Caki2 (cell line): ENCODE measurements around the gene HMX1. TPM values are rescaled to one million over a fixed set of nuclear protein-coding genes. Genes with fewer than 3 reads are reported as not detected.

Experiments
- DNase-seq: peaks from one replicate; pipeline ENCODE4 v3.0.0-alpha.2; 2015; ENCODE audit warnings: low read depth
- in situ Hi-C: cut with HindIII; loops from 2 replicates; pipeline ENCODE4 v1.10.0; 2016; ENCODE audit warnings: low sequenced_read_pairs, low pct_unique_long_range_greater_than_20kb, mixed read lengths
- total RNA-seq: library from RNA; depleted of rRNA; stranded (reverse); fragments of >200 nt; shearing (Covaris generic); gene quantifications from 2 replicates; pipeline ENCODE4 v1.2.3, GENCODE V29; 2014; ENCODE audit warnings: low replicate concordance

Gene HMX1
- total RNA-seq, 1 experiment from 2014 or later = not detected

DNA sequence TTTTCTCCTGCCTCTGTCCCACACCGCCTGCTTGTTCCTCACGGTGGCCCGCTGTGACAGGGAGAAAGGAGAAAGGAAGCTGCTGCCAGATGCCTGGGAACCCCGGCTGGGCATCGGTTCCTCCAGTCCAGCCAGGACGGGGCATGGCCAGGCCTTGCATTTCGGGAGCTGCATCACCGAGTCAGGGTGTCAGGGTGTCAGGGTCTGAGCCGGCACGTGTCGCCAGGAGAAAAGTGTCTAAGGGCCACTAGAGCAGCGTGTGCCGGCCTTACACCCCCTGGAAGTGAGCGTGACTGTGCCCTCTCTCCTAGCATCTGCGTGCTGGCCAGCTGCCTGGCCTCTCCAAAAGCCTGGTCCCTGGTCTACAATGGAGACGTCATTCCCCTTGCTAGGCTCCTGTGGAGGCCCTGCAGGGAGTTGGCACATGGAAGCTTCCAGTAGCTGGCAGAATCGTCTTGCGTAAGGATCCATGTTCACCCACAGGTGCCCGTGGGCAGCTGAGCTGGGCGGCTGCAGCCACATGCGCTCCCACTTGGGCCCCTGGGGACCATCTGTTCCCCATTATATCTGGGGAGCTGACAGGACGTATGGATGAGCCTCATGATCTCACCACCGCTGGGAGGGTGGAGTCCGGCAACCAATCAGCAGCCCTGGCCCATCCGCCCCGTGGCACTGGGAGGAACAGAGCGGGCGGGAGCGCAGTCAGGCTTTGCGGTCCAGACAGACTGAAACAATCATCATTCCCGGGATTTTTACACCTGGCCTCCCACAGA is 39.9 kb upstream of the HMX1 start:
- no peak for DNase-seq
- in situ Hi-C loops = no loop called here

DNA sequence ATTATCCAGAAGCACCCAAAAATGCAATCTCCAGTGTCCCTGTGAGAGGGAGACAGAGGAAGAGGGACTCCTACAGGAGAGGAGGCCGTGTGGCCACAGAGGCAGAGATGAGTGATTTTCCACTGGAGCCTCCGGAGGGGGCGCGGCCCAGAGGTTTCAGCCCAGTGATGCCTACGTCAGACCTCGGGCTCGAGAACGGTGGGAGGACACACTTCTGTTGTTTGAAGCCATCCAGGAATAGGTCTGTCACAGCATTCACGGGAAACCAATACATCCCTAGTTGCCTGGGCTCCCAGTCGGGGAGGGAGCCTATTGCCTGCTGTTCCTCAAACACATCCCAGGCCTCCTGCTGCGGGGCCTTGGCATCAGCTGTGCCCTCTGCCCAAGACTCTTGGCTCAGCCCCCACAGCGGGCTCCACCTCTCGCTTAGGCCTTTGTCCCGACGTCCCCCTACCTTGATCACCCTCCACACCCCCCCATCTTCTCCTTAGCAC is 39.2 kb upstream of the HMX1 start:
- DNase-seq = no peak
- in situ Hi-C loops = no loop called here

- in situ Hi-C loops = no loop called here
- no peak for DNase-seq
Measured at GRCh38 chr4:8910100-8910821, 38.6 kb upstream of the HMX1 start.

DNA sequence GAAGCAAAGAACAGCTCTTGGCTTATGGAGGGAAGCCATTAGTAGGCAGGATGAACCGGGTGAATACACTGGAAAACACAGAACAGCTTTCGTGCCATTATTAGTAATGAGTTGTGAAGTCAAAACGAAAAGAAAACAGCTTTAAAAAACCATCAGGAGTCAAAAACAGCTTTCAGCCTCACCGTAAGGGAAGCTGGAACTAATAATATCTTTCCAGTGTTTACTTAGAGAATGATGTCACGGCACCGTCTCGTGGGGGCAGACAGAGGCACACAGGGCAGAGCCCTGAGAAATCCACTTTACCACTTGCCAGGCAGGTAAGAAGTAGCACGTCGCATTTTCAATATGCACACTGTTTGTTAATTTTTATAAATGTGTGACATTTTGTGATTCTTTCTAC is 37.9 kb upstream of the HMX1 start:
- in situ Hi-C loops = no loop called here
- DNase-seq = peak; percentile 9

DNA sequence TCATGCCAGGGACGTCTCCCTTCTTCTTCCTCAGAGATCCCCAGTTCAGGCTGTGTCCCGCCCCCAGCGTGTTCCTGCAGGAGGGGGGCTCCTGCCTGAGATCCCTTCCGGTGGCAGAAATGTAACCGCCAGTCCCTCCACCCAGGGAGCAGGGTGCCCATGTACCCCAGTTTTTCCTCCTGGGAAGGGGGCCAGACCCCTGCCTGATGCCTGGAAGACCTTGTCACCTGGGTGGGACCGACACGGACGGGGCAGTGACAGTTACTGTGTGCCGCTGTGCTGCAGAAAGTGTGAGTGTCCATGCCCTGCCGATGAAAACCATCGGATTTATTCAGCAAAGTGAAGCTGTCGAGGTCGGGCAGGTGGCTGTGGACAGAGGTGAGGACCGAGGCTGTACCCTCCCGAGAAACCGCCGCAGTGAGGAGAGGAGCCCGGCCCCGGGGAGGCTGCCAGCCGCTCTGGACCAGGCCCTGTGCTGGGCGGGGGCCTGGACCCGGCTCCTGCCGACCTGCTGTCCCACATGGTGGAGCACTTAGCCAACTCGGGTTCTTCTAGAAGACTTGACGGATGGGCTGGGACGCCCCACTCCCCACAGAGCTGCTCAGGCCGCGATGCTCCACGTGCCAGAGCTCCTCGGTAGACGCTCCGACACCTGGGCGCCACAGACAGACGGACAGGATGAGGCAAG is 36.7 kb upstream of the HMX1 start:
- in situ Hi-C loops = no loop called here
- no peak for DNase-seq

DNA sequence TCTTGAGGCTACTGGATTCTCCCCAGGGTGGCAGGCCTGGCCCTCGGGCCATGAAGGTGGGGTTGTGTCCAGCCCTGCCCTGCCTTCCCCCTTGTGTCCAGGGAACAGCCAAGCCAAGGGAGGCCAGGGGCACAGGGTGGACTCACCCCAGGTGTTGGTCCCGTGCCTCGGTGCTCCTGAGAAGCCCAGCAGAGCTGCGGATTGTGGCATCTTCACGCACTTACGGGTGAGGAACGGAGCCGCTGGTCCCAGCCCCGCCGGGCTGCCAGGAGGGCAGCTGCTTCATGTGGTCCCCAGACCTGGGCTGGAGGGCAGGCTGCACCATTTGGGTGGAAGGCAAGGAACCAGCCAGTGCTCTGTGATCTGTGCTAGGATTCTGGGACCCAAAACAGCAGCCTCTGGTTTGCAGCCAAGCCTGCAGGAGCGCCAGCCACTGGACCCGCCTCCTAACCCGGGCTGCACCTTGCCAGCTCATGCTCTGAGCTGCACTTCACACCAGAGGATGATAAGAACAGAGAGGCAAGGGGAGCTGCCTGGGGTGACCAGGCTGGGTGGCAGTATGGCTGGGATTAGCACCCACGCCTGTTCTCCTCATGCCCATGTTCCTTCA is 36.1 kb upstream of the HMX1 start:
- in situ Hi-C loops = no loop called here
- DNase-seq = no peak

- in situ Hi-C loops = no loop called here
- DNase-seq = no peak
Measured at GRCh38 chr4:8906991-8907595, 35.5 kb upstream of the HMX1 start.

DNA sequence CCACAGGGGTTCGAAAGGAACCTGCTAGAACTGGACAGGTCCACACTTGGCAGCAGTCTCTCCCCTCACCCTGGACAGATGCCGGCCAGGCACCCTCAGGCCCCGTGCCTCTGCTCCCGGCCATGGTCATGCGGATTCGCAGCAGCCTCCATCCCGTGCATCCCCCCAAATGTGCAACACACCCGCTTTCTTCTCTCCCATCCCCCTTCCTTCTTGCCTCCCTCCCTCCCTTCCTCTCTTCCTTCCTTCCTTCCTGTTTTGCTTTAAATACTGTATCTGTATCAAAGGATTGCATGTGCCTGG is 35.0 kb upstream of the HMX1 start:
- in situ Hi-C loops = no loop called here
- no peak for DNase-seq

GRCh38 chr4:8905773-8906667 is 34.4 kb upstream of the HMX1 start:
- in situ Hi-C loops = no loop called here
- no peak for DNase-seq

GRCh38 chr4:8905226-8905772 is 33.7 kb upstream of the HMX1 start:
- in situ Hi-C loops = no loop called here
- DNase-seq = no peak

DNA sequence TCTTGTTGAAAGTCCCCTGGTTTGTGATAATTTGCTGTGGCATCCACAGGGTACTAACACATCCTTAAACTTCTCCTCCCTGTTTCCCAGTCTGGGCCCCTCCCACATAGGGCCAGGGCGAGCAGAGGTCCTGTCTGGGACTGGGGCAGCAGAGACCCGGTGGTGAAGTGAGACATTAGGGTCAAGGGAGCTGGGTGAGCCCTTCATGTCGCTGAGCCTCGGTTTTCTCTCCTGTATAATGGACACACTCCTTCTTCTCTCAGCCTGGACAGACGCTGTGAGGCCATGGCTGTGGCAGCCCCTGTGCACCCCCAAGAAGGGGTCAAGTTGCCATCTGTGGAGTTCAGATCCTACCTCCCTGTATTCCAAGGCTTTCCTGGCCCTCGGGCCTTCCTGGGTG is 33.0 kb upstream of the HMX1 start:
- in situ Hi-C loops = no loop called here
- DNase-seq = no peak

DNA sequence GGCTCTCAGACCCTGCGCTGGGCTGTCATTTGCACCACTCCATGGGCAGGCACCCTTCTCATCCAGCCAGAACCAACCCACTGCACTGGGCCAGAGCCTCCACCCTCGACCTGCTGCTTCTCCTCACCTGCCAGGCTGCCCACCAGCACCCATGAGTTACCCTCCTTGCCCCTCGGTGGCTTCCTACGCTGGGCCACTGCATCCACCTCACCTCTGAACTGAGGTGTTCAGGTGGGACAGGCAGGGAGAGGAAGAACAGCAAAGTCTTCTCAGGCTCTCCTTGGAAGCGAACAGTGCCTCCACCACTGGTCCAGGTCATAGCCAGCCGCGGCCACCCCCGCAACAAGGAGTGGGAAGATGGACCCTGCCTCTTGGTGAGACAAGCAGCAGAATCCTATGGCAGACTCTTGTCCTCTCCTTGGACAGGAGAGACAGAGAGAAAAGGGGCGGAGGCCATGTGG is 32.4 kb upstream of the HMX1 start:
- in situ Hi-C loops = no loop called here
- no peak for DNase-seq

GRCh38 chr4:8901335-8901734 is 29.7 kb upstream of the HMX1 start:
- DNase-seq = no peak
- in situ Hi-C loops = no loop called here

GRCh38 chr4:8900588-8900987 is 28.9 kb upstream of the HMX1 start:
- no peak for DNase-seq
- in situ Hi-C loops = no loop called here

DNA sequence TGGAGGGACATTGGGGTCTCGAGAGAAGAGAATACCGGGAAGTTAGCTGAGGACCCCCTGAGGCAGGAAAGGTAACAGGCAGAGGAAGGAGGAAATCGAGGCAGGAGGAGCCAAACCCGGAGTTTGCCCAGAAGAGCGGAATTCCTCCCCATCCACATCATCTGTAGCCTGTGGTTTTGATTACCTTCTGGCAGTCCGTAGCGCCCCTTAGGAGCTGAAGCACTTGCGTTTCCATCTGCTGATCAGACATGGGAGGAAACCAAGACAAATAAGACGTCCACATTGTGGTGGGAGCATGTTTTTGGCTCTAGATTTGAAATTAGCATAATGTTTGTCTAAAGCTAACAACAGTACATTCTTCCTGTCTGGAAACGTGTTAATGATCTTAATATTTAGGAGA is 26.8 kb upstream of the HMX1 start:
- in situ Hi-C loops = no loop called here

GRCh38 chr4:8897251-8898167 is 25.9 kb upstream of the HMX1 start:
- in situ Hi-C loops = no loop called here
- DNase-seq = no peak

More for the DNA sequence above, 26.8 kb upstream of the HMX1 start:
- no peak for DNase-seq
